ENCODE data around the gene NDUFAB1.

DNA sequence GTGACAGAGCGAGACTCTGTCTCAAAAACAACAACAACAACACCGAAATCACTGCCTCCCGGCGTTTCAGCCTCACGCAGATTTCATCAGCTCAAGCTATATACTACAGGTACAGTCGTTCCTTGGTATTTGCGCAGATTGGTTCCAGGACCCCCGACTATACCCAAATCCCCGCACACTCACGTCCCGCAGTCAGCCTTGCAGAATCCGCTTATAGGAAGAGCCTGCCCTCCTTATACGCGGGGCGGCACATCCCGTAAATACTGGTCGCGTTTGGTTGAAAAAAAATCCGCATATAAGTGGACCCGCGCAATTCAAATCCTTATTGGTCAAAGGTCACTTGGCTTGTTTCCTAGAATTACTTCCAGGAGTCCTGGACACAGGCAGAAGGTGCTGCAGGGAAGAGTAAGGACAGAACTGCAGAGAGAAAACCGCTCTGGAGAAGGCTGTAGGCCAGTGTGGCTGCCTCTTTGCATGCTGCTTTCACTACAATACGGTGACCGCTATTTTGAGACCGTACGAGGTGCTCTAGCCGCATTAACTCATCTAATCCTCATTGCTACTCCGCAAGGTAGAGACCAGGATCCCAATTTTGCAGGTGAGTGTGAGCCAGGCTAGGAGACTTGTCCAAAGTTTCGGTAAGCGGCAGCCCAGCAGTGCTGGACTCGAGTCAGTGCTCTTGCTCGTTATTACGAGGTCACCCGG, 718 bp downstream of the NDUFAB1 start:
- no peak for TF ChIP-seq CTCF (conservative IDR thresholded peaks at IDR 0.05)
- no peak for TF ChIP-seq EZH2 (IDR thresholded peaks at IDR 0.05; ENCODE audit: low read depth)

Data from PC-9 (cell line).